ENCODE data around the gene RNF111.

Gene RNF111

GRCh38 chr15:58966698-58967097 is 20.8 kb upstream of the RNF111 start:
- TF ChIP-seq SIN3A (IDR thresholded peaks at IDR 0.05; ENCODE audit: borderline replicate concordance, insufficient read depth, low read length) (no peak), POLR2AphosphoS5 (IDR thresholded peaks at IDR 0.05; ENCODE audit: low read depth, low read length) (no peak), REST (IDR thresholded peaks at IDR 0.05; ENCODE audit: insufficient read depth in 1 of 2, low read depth in 2 of 2, low read length in 2 of 2) (no peak), TAF1 (IDR thresholded peaks at IDR 0.05; ENCODE audit: borderline replicate concordance, insufficient read depth, low read length) (no peak), FOXP2 (optimal IDR thresholded peaks at IDR 0.05; ENCODE audit: borderline replicate concordance, extremely low read depth, extremely low read length, insufficient read depth) (no peak)

GRCh38 chr15:58967479-58967878 is 20.0 kb upstream of the RNF111 start:
- TF ChIP-seq SIN3A (IDR thresholded peaks at IDR 0.05; ENCODE audit: borderline replicate concordance, insufficient read depth, low read length) (no peak), TAF1 (IDR thresholded peaks at IDR 0.05; ENCODE audit: borderline replicate concordance, insufficient read depth, low read length) (no peak), FOXP2 (optimal IDR thresholded peaks at IDR 0.05; ENCODE audit: borderline replicate concordance, extremely low read depth, extremely low read length, insufficient read depth) (no peak), POLR2AphosphoS5 (IDR thresholded peaks at IDR 0.05; ENCODE audit: low read depth, low read length) (no peak), REST (IDR thresholded peaks at IDR 0.05; ENCODE audit: insufficient read depth in 1 of 2, low read depth in 2 of 2, low read length in 2 of 2) (no peak)

- TF ChIP-seq REST (IDR thresholded peaks at IDR 0.05; ENCODE audit: insufficient read depth in 1 of 2, low read depth in 2 of 2, low read length in 2 of 2) (no peak), SIN3A (IDR thresholded peaks at IDR 0.05; ENCODE audit: borderline replicate concordance, insufficient read depth, low read length) (no peak), TAF1 (IDR thresholded peaks at IDR 0.05; ENCODE audit: borderline replicate concordance, insufficient read depth, low read length) (no peak), FOXP2 (optimal IDR thresholded peaks at IDR 0.05; ENCODE audit: borderline replicate concordance, extremely low read depth, extremely low read length, insufficient read depth) (no peak), POLR2AphosphoS5 (IDR thresholded peaks at IDR 0.05; ENCODE audit: low read depth, low read length) (no peak)
Observed at GRCh38 chr15:58977887-58978286, 9.6 kb upstream of the RNF111 start.

- TF ChIP-seq TAF1 (IDR thresholded peaks at IDR 0.05; ENCODE audit: borderline replicate concordance, insufficient read depth, low read length): no peak
- TF ChIP-seq POLR2AphosphoS5 (IDR thresholded peaks at IDR 0.05; ENCODE audit: low read depth, low read length): no peak
- no peak for TF ChIP-seq SIN3A (IDR thresholded peaks at IDR 0.05; ENCODE audit: borderline replicate concordance, insufficient read depth, low read length)
- TF ChIP-seq FOXP2 (optimal IDR thresholded peaks at IDR 0.05; ENCODE audit: borderline replicate concordance, extremely low read depth, extremely low read length, insufficient read depth): no peak
- no peak for TF ChIP-seq REST (IDR thresholded peaks at IDR 0.05; ENCODE audit: insufficient read depth in 1 of 2, low read depth in 2 of 2, low read length in 2 of 2)
Observed at GRCh38 chr15:58980351-58980939, 7.0 kb upstream of the RNF111 start.

Data from PFSK-1 (cell line).